Sigmoid colon (tissue), 7 donors: Measurements from ENCODE around the gene PTCSC3. TPM values are rescaled to one million over a fixed set of nuclear protein-coding genes. Genes with fewer than 3 reads are reported as not detected.

Experiments used
- DNase-seq: peaks from one replicate; pipeline ENCODE4 v3.0.0-alpha.2; 2019
- H3K27ac ChIP-seq, 4 donors: fragments of 200-600 bp; sonication (generic); one replicate each; pipeline ENCODE4 v1.5.1; 2016 to 2019; ENCODE audit warnings: mild to moderate bottlenecking in 1 of 4
- H3K27me3 ChIP-seq, 3 donors: fragments of 200-600 bp; sonication (generic); one replicate each; pipeline ENCODE4 v1.5.1; 2019; ENCODE audit warnings: mild to moderate bottlenecking in 1 of 3
- H3K36me3 ChIP-seq, 4 donors: fragments of 200-600 bp; sonication (generic); one replicate each; pipeline ENCODE4 v1.5.1; 2016 to 2019
- H3K4me1 ChIP-seq, 4 donors: fragments of 200-600 bp; sonication (generic); one replicate each; pipeline ENCODE4 v1.5.1; 2017 to 2019
- H3K4me3 ChIP-seq, 4 donors: fragments of 200-600 bp; sonication (generic); one replicate each; pipeline ENCODE4 v1.5.1; 2017 to 2019; ENCODE audit warnings: mild to moderate bottlenecking in 2 of 4, moderate library complexity in 1 of 4
- H3K9me3 ChIP-seq, 4 donors: fragments of 200-600 bp in 3 of 4; sonication (generic) in 3 of 4; one replicate each; pipeline versions ENCODE4 v1.5.1 to v1.6.1; 2013 to 2019
- CTCF ChIP-seq, 4 experiments: fragments of 450-650 bp in 3 of 4; fragments of 200-600 bp in 1 of 4; IDR thresholded peaks; one replicate each; pipeline ENCODE4 v1.5.1; 2016 to 2019; ENCODE audit warnings: antibody characterized with exemption in 4 of 4, mild to moderate bottlenecking in 3 of 4, moderate library complexity in 2 of 4
- EP300 ChIP-seq, 4 donors: sonication (generic); formaldehyde crosslinking; IDR thresholded peaks; one replicate each; pipeline ENCODE4 v1.6.1; 2017; ENCODE audit warnings: antibody characterized with exemption in 4 of 4
- POLR2A ChIP-seq, 2 donors: fragments of 450-650 bp; IDR thresholded peaks; one replicate each; pipeline ENCODE4 v1.6.1; 2016; ENCODE audit warnings: antibody characterized with exemption in 2 of 2, mild to moderate bottlenecking in 2 of 2, moderate library complexity in 2 of 2
- POLR2AphosphoS5 ChIP-seq, 4 donors: sonication (generic); formaldehyde crosslinking; IDR thresholded peaks; one replicate each; pipeline ENCODE4 v1.6.1; 2017; ENCODE audit warnings: antibody characterized with exemption in 4 of 4
- WGBS, 2 donors: extraction: QIAGEN DNeasy Blood & Tissue Kit; methylation state at CpG; one replicate each; pipeline ENCODE4 v1.1.7; 2013; 5-methylcytosine and 5-hydroxymethylcytosine counted together
- intact Hi-C: fragments of 100-400 bp; cut with DNase I; formaldehyde crosslinking; loops from one replicate; pipeline ENCODE4 v1.15.1; 2023
- polyA plus RNA-seq, 3 donors: library from polyadenylated mRNA; stranded (reverse); fragments of 200-250 nt; gene quantifications; one replicate each; pipeline ENCODE4 v1.2.3, GENCODE V29; 2013
- total RNA-seq, 4 donors: library from RNA; depleted of rRNA; stranded (reverse); fragments of >200 nt; gene quantifications; one replicate each; pipeline ENCODE4 v1.1.0, GENCODE V29; 2016
- donor health status: healthy with polysubstance abuse.
- donor health status: Bipolar disorder and iron deficiency.
- donor health status: healthy.

The PTCSC3 gene
- total and polyA plus RNA-seq, 7 donors: not detected

DNA sequence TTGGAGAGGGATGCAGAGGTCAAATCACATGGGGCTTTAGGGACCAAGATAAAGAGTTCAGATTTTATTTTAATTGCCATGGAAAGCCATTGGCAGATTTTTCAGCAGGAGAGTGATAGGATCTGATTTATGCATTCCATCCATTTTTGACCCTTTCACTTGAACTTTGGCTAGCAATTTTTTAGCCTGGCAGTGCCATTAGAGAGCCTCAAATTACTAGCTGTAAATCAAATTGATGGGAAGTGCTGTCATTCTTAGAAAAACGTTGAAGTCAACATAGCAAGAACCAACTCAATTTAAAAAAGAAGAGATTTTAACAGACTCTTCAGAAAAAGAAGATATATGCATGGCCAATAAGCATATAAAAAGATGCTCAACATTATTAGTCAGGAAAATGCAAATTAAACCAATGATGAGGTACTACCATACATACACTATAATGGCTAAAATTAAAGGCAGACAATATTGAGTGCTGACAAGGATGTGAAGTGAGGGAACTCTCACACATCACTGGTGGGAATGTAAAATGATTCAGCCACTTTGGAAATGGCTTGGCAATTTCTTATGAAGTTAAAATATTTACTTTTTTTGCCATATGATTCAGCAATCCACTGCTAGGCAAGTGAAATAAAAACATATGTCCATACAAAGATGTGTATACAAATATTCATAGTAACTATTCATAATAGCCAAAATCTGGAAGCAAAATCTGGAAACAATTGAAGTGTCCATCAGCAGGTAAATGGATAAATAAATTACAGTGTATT is 89.7 kb downstream of the PTCSC3 start:
- intact Hi-C loops: no loop called here
- 7 to 16% methylated on average over 1 of the region's 1 CpG for WGBS, 2 donors

GRCh38 chr14:36085861-36086260 is 90.7 kb downstream of the PTCSC3 start:
- Histone ChIP-seq H3K27me3 (no peaks in the 10 kb centered on the region), H3K36me3 (no peaks in the 10 kb centered on the region), H3K9me3 (no peaks in the 10 kb centered on the region), H3K27ac (no peak overlapping the region), H3K4me3 (no peak overlapping the region), H3K4me1 (no peaks in the 10 kb centered on the region)
- intact Hi-C loops: no loop called here
- DNase-seq: no peak
- WGBS, 2 donors: 62 to 64% methylated on average over 6 of the region's 6 CpGs
- TF ChIP-seq POLR2A (IDR thresholded peaks at IDR 0.05) (no peak), POLR2AphosphoS5 (IDR thresholded peaks at IDR 0.05) (no peak), EP300 (IDR thresholded peaks at IDR 0.05) (no peak), CTCF (IDR thresholded peaks at IDR 0.05) (no peak)

More for the DNA sequence above, 89.7 kb downstream of the PTCSC3 start:
- peaks cover 0 to 8% (median 0%) of the 10 kb centered on the region in 4 donors for H3K4me1 ChIP-seq
- no peak for DNase-seq
- no peak overlapping the region for H3K4me3 ChIP-seq
- TF ChIP-seq EP300 (IDR thresholded peaks at IDR 0.05) (no peak), CTCF (IDR thresholded peaks at IDR 0.05) (no peak), POLR2AphosphoS5 (IDR thresholded peaks at IDR 0.05) (no peak), POLR2A (IDR thresholded peaks at IDR 0.05) (no peak)
- no peaks in the 10 kb centered on the region for H3K36me3 ChIP-seq
- no peaks in the 10 kb centered on the region for H3K27me3 ChIP-seq
- no peaks in the 10 kb centered on the region for H3K9me3 ChIP-seq
- H3K27ac ChIP-seq: no peak overlapping the region

Other genes with a start within 250 kb of the PTCSC3 start
- gene MBIP, start 143.9 kb upstream of the PTCSC3 start, total RNA-seq: 10 to 100 TPM; 15.6 to 26.4 (median 21.0) TPM
- gene MBIP, start 143.9 kb upstream of the PTCSC3 start, polyA plus RNA-seq: 10 to 100 TPM; 12.4 to 22.2 (median 22.2) TPM